Mesodermal cell (in vitro differentiated cells): Measurements from ENCODE around the gene CACNA1A.

Experiments
- H3K27ac ChIP-seq: 2 replicates; pipeline ENCODE4 v1.7.0; 2013; ENCODE audit warnings: mild to moderate bottlenecking, low read depth, low read length, moderate library complexity; ENCODE audit not compliant: severe bottlenecking
- H3K36me3 ChIP-seq: 2 replicates; pipeline ENCODE4 v1.7.1; 2013; ENCODE audit warnings: mild to moderate bottlenecking, low read length, moderate library complexity; ENCODE audit not compliant: control insufficient read depth, insufficient read depth
- H3K4me1 ChIP-seq: one replicate; pipeline ENCODE4 v1.7.1; 2013; ENCODE audit warnings: mild to moderate bottlenecking, low read length; ENCODE audit not compliant: insufficient read depth, control insufficient read depth, poor library complexity, severe bottlenecking
- H3K4me3 ChIP-seq: 2 replicates; pipeline ENCODE4 v1.7.0; 2013; ENCODE audit warnings: low read length, control low read depth, mild to moderate bottlenecking; ENCODE audit not compliant: insufficient read depth, poor library complexity, severe bottlenecking; ENCODE audit errors: extremely low read depth
- H3K9me3 ChIP-seq: 2 replicates; pipeline ENCODE4 v1.7.1; 2013; ENCODE audit warnings: mild to moderate bottlenecking, low read length, moderate library complexity; ENCODE audit not compliant: control insufficient read depth
- WGBS, 2 experiments: methylation state at CpG; one replicate each; pipeline ENCODE4 v1.1.5; 2013; ENCODE audit warnings: missing lambda C conversion rate in 2 of 2; ENCODE audit not compliant: insufficient coverage in 2 of 2; 5-methylcytosine and 5-hydroxymethylcytosine counted together

CACNA1A gene

DNA sequence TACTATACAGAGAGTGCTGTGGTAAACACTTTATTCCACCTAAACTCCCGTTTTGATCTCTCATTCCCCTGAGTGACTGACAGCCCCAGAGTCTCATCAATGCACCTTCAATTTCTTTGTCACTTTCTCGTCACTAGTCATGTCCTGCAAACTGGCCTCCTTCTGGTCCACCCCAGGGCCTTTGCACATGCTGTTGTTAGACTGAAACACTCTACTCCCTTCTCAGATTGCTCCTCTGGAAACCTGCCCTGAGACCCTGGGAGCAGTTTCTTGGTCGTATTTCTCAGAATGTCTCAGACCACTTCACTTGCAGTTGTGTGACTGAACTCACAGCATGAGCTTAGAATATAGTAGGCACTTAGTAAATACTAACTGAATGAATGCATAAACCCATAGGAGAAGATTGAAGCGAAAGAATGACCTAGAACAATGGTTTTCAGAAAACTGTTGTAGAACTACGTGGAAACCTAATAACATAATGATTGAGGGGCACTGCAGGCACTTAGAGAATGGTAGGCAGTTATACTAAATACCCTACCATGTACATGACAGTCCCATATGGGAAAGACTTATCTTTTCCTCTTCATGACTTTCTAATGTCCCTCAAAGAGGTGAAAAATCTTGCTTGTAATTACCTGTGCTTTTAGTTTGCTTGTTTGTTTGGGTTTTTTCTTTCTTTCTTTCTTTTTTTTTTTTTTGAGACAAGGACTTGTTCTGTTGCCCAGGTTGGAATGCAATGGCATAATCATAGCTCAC lies 211.3 kb downstream of the CACNA1A start:
- no peak overlapping the region for H3K4me3 ChIP-seq
- no peak overlapping the region for H3K27ac ChIP-seq
- H3K36me3 ChIP-seq: no peaks in the 10 kb centered on the region
- H3K9me3 ChIP-seq: no peaks in the 10 kb centered on the region
- no peaks in the 10 kb centered on the region for H3K4me1 ChIP-seq
- WGBS, 2 experiments: 78 to 95% methylated on average over 3 to 5 of the region's 5 CpGs

DNA sequence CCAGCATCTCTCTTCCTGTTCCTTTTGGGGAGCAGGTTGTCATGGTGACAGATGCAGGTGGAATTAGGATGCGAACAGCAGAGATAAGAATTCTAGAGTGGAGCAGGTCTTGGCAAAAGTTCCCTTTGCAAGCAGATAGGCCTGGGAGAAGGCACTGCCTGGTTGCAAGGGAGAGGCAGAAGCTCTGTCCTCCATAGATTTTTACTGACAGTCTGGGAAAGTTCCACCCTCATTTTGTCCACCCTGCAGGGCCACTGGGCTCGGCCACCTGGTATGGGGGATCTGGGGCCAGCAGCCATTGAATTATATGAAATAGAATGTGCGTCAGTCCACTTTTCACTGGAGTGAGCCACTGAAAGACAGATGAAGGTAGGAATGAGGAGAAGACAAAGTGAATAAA lies 214.4 kb downstream of the CACNA1A start:
- H3K4me3 ChIP-seq: no peak overlapping the region
- no peaks in the 10 kb centered on the region for H3K36me3 ChIP-seq
- no peak overlapping the region for H3K27ac ChIP-seq
- H3K4me1 ChIP-seq: no peaks in the 10 kb centered on the region
- no peaks in the 10 kb centered on the region for H3K9me3 ChIP-seq
- WGBS, 2 experiments: 97 to 100% methylated on average over 2 to 3 of the region's 3 CpGs

DNA sequence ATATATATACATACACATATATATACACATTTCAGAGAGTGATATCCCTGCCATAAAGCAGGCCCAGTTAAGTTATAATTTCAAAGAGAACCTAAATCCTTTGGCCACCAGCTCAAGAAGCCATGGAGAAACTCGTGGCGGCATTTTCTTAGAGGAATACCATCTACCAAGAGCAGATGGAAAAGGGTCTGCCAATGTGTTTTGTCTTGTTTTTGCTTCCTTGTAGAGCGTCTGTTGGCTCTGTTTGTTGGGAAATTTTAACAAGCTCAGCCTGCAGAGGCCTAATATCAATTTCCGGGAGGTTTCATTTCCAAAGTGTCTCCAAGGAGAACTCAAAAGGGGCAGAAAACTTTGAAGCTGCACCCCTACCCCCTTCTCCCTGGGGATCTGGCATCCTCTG lies 215.5 kb downstream of the CACNA1A start:
- WGBS, 2 experiments: 84 to 95% methylated on average over 2 to 4 of the region's 4 CpGs
- Histone ChIP-seq H3K36me3 (no peaks in the 10 kb centered on the region), H3K27ac (no peak overlapping the region), H3K4me1 (no peaks in the 10 kb centered on the region), H3K4me3 (no peak overlapping the region), H3K9me3 (no peaks in the 10 kb centered on the region)

DNA sequence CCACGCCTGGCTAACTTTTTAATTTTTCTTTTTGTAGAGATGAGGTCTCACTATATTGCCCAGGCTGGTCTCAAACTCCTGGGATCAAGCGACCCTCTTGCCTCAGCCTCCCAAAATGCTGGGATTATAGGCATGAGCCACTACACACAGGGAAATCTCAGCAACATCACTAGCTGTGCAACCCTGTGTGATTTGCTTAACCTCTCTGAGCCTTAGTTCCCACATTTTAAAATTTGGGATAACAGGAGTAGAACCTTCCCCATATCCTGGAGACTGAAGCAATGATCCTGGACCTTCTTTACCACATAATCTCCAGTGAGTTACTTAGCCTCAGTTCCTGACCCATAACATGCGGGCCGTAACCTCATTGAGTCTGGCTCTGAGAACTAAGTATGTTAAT lies 217.0 kb downstream of the CACNA1A start:
- no peak overlapping the region for H3K4me3 ChIP-seq
- WGBS, 2 experiments: 92 to 94% methylated on average over 2 to 3 of the region's 4 CpGs
- H3K36me3 ChIP-seq: no peaks in the 10 kb centered on the region
- no peaks in the 10 kb centered on the region for H3K4me1 ChIP-seq
- H3K9me3 ChIP-seq: no peaks in the 10 kb centered on the region
- H3K27ac ChIP-seq: no peak overlapping the region

DNA sequence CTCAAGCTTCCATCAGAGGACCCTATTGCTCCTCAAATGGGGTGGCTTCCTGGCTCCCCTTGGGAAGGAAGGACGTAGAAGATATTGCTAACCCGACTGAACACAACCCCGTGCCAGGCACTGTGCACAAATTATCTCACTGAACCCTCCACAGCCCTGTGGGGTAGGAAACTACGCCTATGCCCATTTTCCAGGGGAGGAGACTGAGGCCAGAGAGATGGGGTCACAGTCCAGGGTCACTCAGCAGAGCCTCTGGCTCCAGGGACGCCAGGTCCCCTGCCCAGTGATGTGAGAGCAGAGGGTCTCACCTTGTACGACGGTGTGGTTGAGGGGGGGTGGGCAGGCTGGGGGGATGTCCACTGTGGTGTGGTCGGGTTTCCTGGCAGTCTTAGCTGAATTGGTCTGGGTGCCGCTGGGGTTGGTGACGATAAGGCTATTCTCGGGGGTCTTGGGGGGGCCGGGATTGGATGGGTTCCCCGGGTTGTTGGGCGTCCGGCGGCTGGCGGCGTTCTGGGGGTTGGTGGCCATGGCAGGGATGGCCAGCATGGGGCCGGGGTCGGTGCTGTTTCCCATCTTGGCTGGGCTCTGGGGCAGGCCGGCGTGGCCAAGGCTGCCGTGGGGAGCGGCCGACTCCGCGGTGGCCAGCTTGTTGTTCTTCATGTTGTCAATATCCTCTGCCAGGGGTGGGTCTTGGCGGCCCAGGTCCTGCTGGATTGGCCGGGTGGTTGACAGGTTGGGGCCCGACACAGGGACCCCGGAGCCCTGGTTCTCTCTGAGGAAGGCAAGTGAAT lies 219.9 kb downstream of the CACNA1A start:
- H3K4me3 ChIP-seq: no peak overlapping the region
- peaks cover 4% of the 10 kb centered on the region for H3K4me1 ChIP-seq
- no peaks in the 10 kb centered on the region for H3K9me3 ChIP-seq
- H3K36me3 ChIP-seq: no peaks in the 10 kb centered on the region
- WGBS, 2 experiments: 95% methylated on average over 28 to 29 of the region's 31 CpGs
- no peak overlapping the region for H3K27ac ChIP-seq

DNA sequence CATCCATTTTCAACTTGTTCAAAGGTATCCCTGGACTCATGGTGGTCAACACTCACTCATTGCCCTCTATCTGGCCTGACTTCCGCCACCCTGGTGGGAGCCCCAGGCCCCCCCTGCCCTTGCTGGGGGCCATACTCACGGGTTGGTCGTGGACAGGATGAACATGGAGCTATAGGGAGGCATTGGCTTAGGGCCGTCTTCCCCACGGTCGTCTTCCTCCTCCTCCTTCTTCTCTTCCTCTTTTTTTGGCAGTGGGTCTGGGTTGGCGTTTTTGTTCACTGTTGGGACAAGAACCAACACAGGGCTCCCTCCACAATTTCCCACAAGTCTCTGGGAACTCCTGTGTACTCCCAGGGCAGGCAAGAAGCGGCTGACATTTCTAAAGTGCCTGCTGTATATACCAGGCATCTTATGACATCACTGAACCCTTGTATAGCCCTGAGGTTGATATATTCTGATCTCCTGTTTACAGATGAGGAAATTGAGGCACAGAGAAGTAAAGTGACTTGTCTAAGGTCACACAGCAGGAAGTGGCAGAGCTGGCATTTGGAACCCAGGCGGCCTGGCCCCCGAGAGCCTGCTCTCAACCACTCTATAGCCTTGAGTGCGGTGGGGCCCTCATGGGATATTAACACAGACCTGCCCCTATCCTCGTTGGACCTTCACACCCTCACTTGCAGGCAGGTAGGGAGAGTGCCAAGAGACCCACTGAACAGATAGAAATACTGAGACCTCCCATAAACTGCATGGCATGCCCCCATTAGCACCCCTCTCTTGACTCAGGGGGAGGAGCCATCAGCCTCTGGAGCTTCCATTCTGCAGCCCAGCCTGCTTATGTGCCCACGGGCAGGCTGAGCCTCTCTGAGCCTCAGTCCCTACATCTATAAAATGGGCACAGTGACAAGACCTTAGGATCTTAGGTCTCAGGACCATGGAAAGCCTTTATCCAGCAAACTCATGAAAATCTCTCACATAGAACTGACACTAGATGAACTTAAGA lies 221.1 kb downstream of the CACNA1A start:
- 87 to 96% methylated on average over 5 to 7 of the region's 13 CpGs for WGBS, 2 experiments

DNA sequence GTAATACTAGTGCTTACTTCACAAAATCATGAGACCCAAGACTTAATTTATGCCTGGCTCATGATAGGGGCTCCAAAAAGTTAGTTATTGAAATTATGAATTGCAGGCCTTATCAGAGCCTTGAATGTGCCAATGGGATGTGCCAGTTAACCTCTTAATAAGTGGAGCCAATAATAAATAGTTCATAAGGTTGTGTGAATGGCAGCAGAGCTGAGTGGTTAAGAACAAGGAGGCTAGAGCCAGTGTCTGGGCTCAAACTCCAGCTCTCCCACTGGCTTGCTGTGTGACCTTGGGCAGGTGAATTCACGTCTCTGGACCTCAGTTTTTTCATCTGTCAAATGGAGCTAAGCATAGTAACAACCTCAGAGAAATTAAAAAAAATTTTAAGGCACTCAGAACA lies 222.4 kb downstream of the CACNA1A start:
- H3K4me1 ChIP-seq: peaks cover 4% of the 10 kb centered on the region
- H3K27ac ChIP-seq: no peak overlapping the region
- 90% methylated on average over 1 of the region's 1 CpG; no CpG with 5 or more reads in 1 of the 2 experiments for WGBS, 2 experiments
- H3K9me3 ChIP-seq: no peaks in the 10 kb centered on the region
- H3K36me3 ChIP-seq: no peaks in the 10 kb centered on the region
- H3K4me3 ChIP-seq: no peak overlapping the region

More for the DNA sequence above, 221.1 kb downstream of the CACNA1A start:
- Histone ChIP-seq H3K36me3 (no peaks in the 10 kb centered on the region), H3K4me3 (no peak overlapping the region), H3K27ac (no peak overlapping the region), H3K9me3 (no peaks in the 10 kb centered on the region), H3K4me1 (peaks cover 4% of the 10 kb centered on the region)

DNA sequence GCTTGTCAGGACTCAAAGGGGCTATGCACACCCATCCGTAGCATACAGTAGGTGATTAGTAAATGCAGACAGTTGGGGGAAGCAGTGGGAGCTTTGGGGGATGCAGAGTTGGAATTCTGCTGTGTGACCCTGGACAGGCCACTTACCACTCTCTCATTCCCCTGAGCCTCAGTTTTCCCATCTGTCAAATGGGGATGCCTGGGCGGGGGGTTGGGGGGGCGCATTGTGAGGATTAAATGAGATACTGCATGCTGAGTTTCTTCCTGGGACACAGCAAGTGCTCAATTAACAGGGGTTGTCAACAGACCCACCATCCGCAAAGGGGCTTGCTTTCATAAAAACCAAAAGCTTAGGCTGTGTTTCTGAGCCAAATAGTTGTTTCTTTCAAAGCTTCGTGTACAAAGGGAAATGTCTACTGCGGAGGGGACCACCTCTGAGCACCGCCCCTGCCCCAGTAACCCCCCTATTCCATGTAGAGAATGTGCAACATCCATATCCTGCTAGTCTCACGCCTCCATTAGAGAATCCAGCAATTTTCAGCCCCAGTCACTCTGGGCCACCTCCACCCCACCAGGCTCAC lies 223.7 kb downstream of the CACNA1A start:
- H3K4me1 ChIP-seq: peaks cover 4% of the 10 kb centered on the region
- no peaks in the 10 kb centered on the region for H3K9me3 ChIP-seq
- 92 to 95% methylated on average over 7 of the region's 8 CpGs for WGBS, 2 experiments
- no peaks in the 10 kb centered on the region for H3K36me3 ChIP-seq
- no peak overlapping the region for H3K4me3 ChIP-seq
- no peak overlapping the region for H3K27ac ChIP-seq

DNA sequence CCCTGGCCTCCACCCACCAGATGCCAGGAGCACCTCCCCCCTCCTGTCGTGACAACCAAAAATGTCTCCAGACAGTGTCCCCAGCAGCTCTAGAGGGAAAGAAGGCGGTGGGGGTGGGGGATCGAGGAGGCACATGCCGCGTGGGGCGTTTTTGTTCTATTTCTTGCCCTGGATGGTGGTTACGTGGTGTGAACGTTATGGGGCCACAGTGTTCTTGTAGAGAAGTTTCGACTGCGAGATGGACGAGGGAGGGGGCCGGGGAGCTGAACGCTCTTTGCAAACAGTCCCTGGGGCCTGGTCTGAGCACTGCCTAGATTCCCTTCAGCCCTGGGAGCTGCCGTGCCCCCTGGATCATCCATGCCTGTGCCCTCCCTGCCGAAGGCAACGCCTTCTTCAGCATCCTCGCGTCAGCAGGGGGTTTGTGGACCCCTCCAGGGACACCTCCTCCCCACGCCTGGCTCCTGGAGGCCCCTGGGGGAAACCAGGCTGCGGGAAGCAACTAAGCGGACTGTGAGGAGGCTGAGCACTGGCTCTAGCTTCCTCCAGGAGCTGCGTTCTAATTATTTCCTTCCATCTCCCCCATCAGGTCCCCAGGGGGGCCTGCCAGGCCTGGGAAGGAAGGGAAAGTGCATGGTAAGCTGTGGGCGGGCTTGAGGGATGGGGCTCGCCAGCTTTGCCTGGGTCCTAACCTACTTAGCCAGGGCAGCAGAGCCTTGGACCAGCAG lies 224.6 kb downstream of the CACNA1A start:
- WGBS, 2 experiments: 68 to 73% methylated on average over 14 to 16 of the region's 24 CpGs
- Histone ChIP-seq H3K4me3 (no peak overlapping the region), H3K36me3 (no peaks in the 10 kb centered on the region), H3K27ac (no peak overlapping the region), H3K4me1 (peaks cover 4% of the 10 kb centered on the region), H3K9me3 (no peaks in the 10 kb centered on the region)
